MM.1S (cell line): ENCODE results near the gene GAK.

Source experiments
- EZH2 ChIP-seq: fragments of 300-600 bp; sonication (generic); optimal IDR thresholded peaks from 2 replicates; pipeline ENCODE3; 2017; ENCODE audit warnings: low read depth, mild to moderate bottlenecking, antibody characterized with exemption, low read length, mixed read lengths
- TF ChIP-seq, protein P1 (sequence below): fragments of 300-600 bp; sonication (generic); IDR thresholded peaks from 2 replicates; pipeline ENCODE4 v1.5.1; 2016; ENCODE audit warnings: antibody characterized with exemption, low read length, mixed read lengths

GRCh38 chr4:822361-823175 is 109.5 kb downstream of the GAK start:
- TF ChIP-seq, protein P1, sequence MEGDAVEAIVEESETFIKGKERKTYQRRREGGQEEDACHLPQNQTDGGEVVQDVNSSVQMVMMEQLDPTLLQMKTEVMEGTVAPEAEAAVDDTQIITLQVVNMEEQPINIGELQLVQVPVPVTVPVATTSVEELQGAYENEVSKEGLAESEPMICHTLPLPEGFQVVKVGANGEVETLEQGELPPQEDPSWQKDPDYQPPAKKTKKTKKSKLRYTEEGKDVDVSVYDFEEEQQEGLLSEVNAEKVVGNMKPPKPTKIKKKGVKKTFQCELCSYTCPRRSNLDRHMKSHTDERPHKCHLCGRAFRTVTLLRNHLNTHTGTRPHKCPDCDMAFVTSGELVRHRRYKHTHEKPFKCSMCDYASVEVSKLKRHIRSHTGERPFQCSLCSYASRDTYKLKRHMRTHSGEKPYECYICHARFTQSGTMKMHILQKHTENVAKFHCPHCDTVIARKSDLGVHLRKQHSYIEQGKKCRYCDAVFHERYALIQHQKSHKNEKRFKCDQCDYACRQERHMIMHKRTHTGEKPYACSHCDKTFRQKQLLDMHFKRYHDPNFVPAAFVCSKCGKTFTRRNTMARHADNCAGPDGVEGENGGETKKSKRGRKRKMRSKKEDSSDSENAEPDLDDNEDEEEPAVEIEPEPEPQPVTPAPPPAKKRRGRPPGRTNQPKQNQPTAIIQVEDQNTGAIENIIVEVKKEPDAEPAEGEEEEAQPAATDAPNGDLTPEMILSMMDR = no peak
- no peak for TF ChIP-seq EZH2
